Lower leg skin (tissue), 4 donors: ENCODE data around the gene PLXNA2. TPM values are rescaled to one million over a fixed set of nuclear protein-coding genes. Genes with fewer than 3 reads are reported as not detected.

Experiments
- DNase-seq, 2 donors: peaks; one replicate each; pipeline ENCODE4 v3.0.0-alpha.2; 2019; ENCODE audit warnings: low spot score in 2 of 2
- H3K4me3 ChIP-seq: fragments of 200-600 bp; sonication (generic); 2 replicates; pipeline ENCODE4 v1.5.1; 2017; ENCODE audit warnings: mild to moderate bottlenecking, low read depth; ENCODE audit not compliant: poor library complexity, severe bottlenecking
- POLR2A ChIP-seq, 2 donors: fragments of 450-650 bp; IDR thresholded peaks; one replicate each; pipeline ENCODE4 v1.6.1; 2016 to 2017; ENCODE audit warnings: antibody characterized with exemption in 2 of 2, mild to moderate bottlenecking in 1 of 2, moderate library complexity in 1 of 2
- WGBS, 2 donors: methylation state at CpG; one replicate each; pipeline ENCODE4 v1.1.5; 2018; 5-methylcytosine and 5-hydroxymethylcytosine counted together
- intact Hi-C: fragments of 100-400 bp; cut with DNase I; formaldehyde crosslinking; loops from one replicate; pipeline ENCODE4 v1.15.0; 2023; ENCODE audit warnings: low total_unique reads
- total RNA-seq, 4 donors: library from RNA; depleted of rRNA; stranded (reverse); fragments of >200 nt; gene quantifications; one replicate each; pipeline ENCODE4 v1.1.0, GENCODE V29; 2016
- TF ChIP-seq, protein P1 (sequence below), 3 donors: fragments of 450-650 bp; IDR thresholded peaks; one replicate each; pipeline ENCODE4 v1.5.1; 2016; ENCODE audit warnings: antibody characterized with exemption in 3 of 3, mild to moderate bottlenecking in 3 of 3, moderate library complexity in 2 of 3

The PLXNA2 gene
- total RNA-seq, 4 donors from 2014 or later, result 27.4 to 44.2 (median 36.9) TPM

DNA sequence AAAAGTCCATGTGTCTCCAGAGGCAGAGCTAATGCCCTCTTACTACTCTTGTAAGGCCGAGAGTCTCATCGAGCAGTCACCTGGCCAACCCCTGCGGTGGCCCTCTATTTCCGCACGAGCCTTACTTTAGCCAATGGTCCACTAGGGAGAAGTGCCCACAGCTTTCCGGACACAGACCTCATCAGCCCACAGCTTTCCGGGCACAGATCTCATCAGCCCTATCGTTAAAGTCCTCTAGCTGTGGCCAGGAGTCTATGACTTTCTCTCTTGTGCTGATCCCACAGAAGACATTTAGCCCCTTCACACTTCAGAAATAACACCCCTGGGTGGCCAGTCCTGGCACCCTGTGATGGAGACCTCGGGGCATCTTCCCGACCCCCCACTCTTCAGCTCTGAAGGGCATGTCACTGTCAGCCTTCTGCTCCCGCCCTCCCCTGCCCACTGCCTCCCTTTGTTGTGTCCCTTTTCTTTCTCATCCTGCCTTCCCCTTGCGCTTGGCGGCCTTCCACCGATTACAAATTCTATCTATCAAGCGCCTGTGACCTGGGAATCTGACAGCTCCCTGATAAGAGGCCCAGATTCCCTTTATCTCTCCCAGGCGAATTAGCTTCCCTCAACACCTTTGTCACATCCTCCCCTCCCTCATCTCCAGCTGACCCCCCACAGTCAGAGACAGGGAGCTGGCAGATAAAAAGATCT, 161.0 kb downstream of the PLXNA2 start:
- DNase-seq, result no peak
- H3K4me3 ChIP-seq, result no peak overlapping the region
- WGBS, 2 donors, result 86 to 91% methylated on average over 16 of the region's 16 CpGs
- intact Hi-C loops, result no loop called here
- TF ChIP-seq, protein P1, sequence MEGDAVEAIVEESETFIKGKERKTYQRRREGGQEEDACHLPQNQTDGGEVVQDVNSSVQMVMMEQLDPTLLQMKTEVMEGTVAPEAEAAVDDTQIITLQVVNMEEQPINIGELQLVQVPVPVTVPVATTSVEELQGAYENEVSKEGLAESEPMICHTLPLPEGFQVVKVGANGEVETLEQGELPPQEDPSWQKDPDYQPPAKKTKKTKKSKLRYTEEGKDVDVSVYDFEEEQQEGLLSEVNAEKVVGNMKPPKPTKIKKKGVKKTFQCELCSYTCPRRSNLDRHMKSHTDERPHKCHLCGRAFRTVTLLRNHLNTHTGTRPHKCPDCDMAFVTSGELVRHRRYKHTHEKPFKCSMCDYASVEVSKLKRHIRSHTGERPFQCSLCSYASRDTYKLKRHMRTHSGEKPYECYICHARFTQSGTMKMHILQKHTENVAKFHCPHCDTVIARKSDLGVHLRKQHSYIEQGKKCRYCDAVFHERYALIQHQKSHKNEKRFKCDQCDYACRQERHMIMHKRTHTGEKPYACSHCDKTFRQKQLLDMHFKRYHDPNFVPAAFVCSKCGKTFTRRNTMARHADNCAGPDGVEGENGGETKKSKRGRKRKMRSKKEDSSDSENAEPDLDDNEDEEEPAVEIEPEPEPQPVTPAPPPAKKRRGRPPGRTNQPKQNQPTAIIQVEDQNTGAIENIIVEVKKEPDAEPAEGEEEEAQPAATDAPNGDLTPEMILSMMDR (IDR thresholded peaks at IDR 0.05), result no peak
- TF ChIP-seq POLR2A (IDR thresholded peaks at IDR 0.05), result no peak

DNA sequence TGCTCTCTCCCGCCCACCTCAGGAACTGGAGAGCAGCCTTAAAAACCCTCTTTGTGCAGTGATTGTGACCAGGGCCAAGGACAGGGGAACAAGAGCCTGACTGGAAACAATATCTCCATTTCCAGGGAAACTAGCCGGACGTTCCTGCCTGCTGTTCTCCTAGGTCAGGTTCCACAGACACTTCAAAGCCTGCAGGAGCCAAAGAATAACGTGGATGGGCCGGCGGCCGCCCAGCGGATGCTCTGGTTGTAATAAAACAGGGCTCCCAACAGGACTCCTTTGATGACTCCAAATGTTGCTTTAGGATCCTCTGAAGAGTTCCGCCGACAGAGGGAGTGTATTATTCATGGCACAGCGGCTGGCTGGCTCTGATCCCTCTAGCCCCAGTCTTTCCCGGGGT, 162.2 kb downstream of the PLXNA2 start:
- 85 to 86% methylated on average over 12 of the region's 12 CpGs for WGBS, 2 donors

DNA sequence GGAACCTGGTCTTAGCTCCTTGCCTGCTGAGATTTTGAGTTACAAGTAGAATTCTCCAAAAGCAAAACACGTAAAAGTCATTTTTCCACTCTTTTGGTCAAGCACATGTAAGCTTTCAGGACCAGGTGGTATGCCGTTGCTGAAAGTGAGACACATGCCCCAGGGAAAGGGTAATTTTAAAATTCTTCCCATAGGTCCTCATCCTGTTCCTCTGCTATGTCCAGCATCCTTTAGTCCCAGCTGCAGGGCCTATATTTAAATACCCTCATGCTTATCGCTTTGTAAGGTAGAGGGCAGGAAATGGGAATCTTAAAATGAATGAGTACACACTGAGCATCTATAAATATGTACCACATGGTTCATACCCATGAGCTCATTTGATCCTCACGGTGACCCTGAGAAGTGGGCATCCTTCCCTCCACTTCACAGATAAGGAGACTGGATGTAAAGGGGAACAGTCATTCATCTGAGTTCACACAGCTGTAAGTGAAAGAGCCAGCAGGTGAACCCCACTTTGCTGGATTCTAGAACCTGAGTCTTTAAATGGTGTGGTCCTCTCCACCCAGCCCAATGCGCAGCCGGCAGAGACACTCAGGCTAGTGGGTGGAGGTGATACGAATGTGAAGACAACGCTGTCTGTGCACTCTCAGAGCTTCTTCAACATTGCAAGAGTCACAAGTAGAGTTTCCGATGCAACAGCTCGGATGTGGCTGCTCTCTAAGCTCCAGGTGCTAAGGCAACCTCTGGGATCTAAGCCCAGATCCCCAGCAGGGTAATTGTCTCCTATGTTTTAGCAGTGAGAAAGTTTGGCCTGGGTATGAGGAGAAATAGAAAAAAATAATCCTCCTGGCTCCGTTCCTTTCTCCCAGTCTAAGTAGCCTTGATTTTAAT, 163.5 kb downstream of the PLXNA2 start:
- intact Hi-C loops, result no loop called here

More for the DNA sequence above, 162.2 kb downstream of the PLXNA2 start:
- no peak for TF ChIP-seq POLR2A (IDR thresholded peaks at IDR 0.05)
- TF ChIP-seq, protein P1 (IDR thresholded peaks at IDR 0.05), result no peak
- DNase-seq, result no peak
- intact Hi-C loops, result no loop called here
- H3K4me3 ChIP-seq, result no peak overlapping the region

DNA sequence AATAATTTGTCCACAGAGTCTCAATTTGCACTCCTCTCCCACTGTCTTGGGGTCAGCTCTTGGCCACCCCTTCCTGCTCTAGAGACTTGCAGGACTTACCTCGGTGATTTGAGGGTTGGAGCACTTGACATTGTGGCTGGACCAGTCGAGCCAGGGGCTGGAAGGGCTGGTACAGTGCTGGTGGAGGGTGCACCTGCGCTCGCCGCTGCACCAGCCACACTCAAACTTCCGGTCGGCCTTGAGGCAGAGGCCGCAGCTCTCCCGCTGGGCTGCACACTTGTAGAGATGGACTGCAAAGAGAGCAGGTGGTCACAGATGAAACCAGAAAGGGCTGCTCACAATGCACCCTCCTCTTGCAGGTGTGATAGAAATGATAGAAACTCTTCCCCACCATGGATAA, 165.0 kb downstream of the PLXNA2 start:
- no peak for DNase-seq
- intact Hi-C loops, result no loop called here
- no peak for TF ChIP-seq POLR2A (IDR thresholded peaks at IDR 0.05)
- TF ChIP-seq, protein P1 (IDR thresholded peaks at IDR 0.05), result no peak
- H3K4me3 ChIP-seq, result no peak overlapping the region
- 80% methylated on average over 9 of the region's 9 CpGs for WGBS, 2 donors

More for the DNA sequence above, 163.5 kb downstream of the PLXNA2 start:
- no peak overlapping the region for H3K4me3 ChIP-seq
- 83 to 88% methylated on average over 11 of the region's 11 CpGs for WGBS, 2 donors
- DNase-seq, result no peak
- TF ChIP-seq, protein P1 (IDR thresholded peaks at IDR 0.05), result no peak
- TF ChIP-seq POLR2A (IDR thresholded peaks at IDR 0.05), result no peak

DNA sequence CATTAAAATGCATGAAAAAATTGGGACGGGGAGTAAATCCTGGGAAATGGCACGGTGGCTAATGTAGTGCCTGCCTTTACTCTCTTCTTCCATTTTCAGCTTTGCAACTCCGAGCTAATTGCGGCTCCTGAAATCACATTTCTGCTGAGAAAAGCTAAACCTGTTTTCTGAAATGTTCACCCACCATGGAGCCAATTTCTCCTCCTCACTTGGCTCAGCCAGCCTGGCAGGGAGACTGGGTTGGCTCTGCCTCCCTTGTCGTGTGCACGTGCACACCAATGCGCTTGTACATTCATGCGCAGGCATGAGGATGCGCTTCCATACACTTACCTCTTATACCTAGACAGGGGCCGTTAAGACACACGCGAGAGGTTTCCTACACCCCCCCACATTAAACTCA, 165.4 kb downstream of the PLXNA2 start:
- no peak overlapping the region for H3K4me3 ChIP-seq
- intact Hi-C loops, result no loop called here
- no peak for DNase-seq
- TF ChIP-seq, protein P1 (IDR thresholded peaks at IDR 0.05), result no peak
- no peak for TF ChIP-seq POLR2A (IDR thresholded peaks at IDR 0.05)
- WGBS, 2 donors, result 54 to 61% methylated on average over 12 of the region's 12 CpGs
